ENCODE results near the gene SPPL2B. TPM values are rescaled to one million over a fixed set of nuclear protein-coding genes. Genes with fewer than 3 reads are reported as not detected.

Gene SPPL2B
- polyA plus RNA-seq, 1 donor from 2014 or later = 68.7 TPM

- no peaks in the 10 kb centered on the region for H3K9me2 ChIP-seq (ENCODE audit: insufficient read depth, low read length)
- no peaks in the 10 kb centered on the region for H3K36me3 ChIP-seq (ENCODE audit: insufficient read depth, low read length)
- TF ChIP-seq EZH2 (IDR thresholded peaks at IDR 0.05; ENCODE audit: borderline replicate concordance, insufficient read depth, low read length, poor library complexity, severe bottlenecking) (no peak), POLR2AphosphoS5 (IDR thresholded peaks at IDR 0.05) (no peak), MXI1 (conservative IDR thresholded peaks at IDR 0.05; ENCODE audit: poor library complexity, severe bottlenecking) (no peak)
- no peaks in the 10 kb centered on the region for H4K20me1 ChIP-seq (ENCODE audit: insufficient read depth)
- H3K27ac ChIP-seq (ENCODE audit: low read length) = no peak overlapping the region
- H3F3A ChIP-seq (ENCODE audit: insufficient read depth, low read length, poor library complexity, severe bottlenecking) = no peaks in the 10 kb centered on the region
- H2AFZ ChIP-seq (ENCODE audit: low read depth, low read length) = no peak overlapping the region
- no peak overlapping the region for H3K4me2 ChIP-seq (ENCODE audit: low read length)
- H3K79me2 ChIP-seq (replicated peaks; ENCODE audit: insufficient read depth, low read length) = no peaks in the 10 kb centered on the region
- H3K9ac ChIP-seq (ENCODE audit: low read length) = no peak overlapping the region
- peaks cover 15% of the 10 kb centered on the region for H3K27me3 ChIP-seq (ENCODE audit: insufficient read depth, low read depth, low read length)
- H3K4me3 ChIP-seq (ENCODE audit: low read length) = no peak overlapping the region
- H3K9me3 ChIP-seq (ENCODE audit: low read length) = no peaks in the 10 kb centered on the region
Measured at GRCh38 chr19:2305452-2306280, 22.8 kb upstream of the SPPL2B start.

- Histone ChIP-seq H3K4me2 (ENCODE audit: low read length) (no peak overlapping the region), H4K20me1 (ENCODE audit: insufficient read depth) (no peaks in the 10 kb centered on the region), H3K4me3 (ENCODE audit: low read length) (no peak overlapping the region), H3K9me2 (ENCODE audit: insufficient read depth, low read length) (no peaks in the 10 kb centered on the region), H3K36me3 (ENCODE audit: insufficient read depth, low read length) (no peaks in the 10 kb centered on the region), H3F3A (ENCODE audit: insufficient read depth, low read length, poor library complexity, severe bottlenecking) (no peaks in the 10 kb centered on the region), H3K9ac (ENCODE audit: low read length) (no peak overlapping the region), H3K27ac (ENCODE audit: low read length) (no peak overlapping the region), H3K79me2 (replicated peaks; ENCODE audit: insufficient read depth, low read length) (no peaks in the 10 kb centered on the region), H3K27me3 (ENCODE audit: insufficient read depth, low read depth, low read length) (peaks cover 15% of the 10 kb centered on the region), H3K9me3 (ENCODE audit: low read length) (no peaks in the 10 kb centered on the region), H2AFZ (ENCODE audit: low read depth, low read length) (no peak overlapping the region)
- TF ChIP-seq SMC3 (conservative IDR thresholded peaks at IDR 0.05; ENCODE audit: poor library complexity) = no peak
- TF ChIP-seq MXI1 (conservative IDR thresholded peaks at IDR 0.05; ENCODE audit: poor library complexity, severe bottlenecking) = no peak
Measured at GRCh38 chr19:2306281-2306806, 22.1 kb upstream of the SPPL2B start.

- Histone ChIP-seq H4K20me1 (ENCODE audit: insufficient read depth) (no peaks in the 10 kb centered on the region), H3F3A (ENCODE audit: insufficient read depth, low read length, poor library complexity, severe bottlenecking) (no peaks in the 10 kb centered on the region), H2AFZ (ENCODE audit: low read depth, low read length) (no peak overlapping the region), H3K9me3 (ENCODE audit: low read length) (no peaks in the 10 kb centered on the region), H3K27me3 (ENCODE audit: insufficient read depth, low read depth, low read length) (peaks cover 15% of the 10 kb centered on the region), H3K9me2 (ENCODE audit: insufficient read depth, low read length) (no peaks in the 10 kb centered on the region), H3K4me2 (ENCODE audit: low read length) (no peak overlapping the region), H3K4me3 (ENCODE audit: low read length) (no peak overlapping the region), H3K27ac (ENCODE audit: low read length) (no peak overlapping the region), H3K9ac (ENCODE audit: low read length) (no peak overlapping the region), H3K79me2 (replicated peaks; ENCODE audit: insufficient read depth, low read length) (no peaks in the 10 kb centered on the region), H3K36me3 (ENCODE audit: insufficient read depth, low read length) (no peaks in the 10 kb centered on the region)
- no peak for TF ChIP-seq EP300 (conservative IDR thresholded peaks at IDR 0.05; ENCODE audit: poor library complexity, severe bottlenecking)
- no peak for TF ChIP-seq REST (IDR thresholded peaks at IDR 0.05; ENCODE audit: borderline replicate concordance)
- no peak for TF ChIP-seq MXI1 (conservative IDR thresholded peaks at IDR 0.05; ENCODE audit: poor library complexity, severe bottlenecking)
- no peak for TF ChIP-seq CTCF (IDR thresholded peaks at IDR 0.05; ENCODE audit: poor library complexity, severe bottlenecking)
- no peak for TF ChIP-seq SMC3 (conservative IDR thresholded peaks at IDR 0.05; ENCODE audit: poor library complexity)
- no peak for TF ChIP-seq EZH2 (IDR thresholded peaks at IDR 0.05; ENCODE audit: borderline replicate concordance, insufficient read depth, low read length, poor library complexity, severe bottlenecking)
- no peak for TF ChIP-seq TAF1 (IDR thresholded peaks at IDR 0.05; ENCODE audit: low read depth)
- TF ChIP-seq RAD21 (conservative IDR thresholded peaks at IDR 0.05) = no peak
- no peak for TF ChIP-seq POLR2AphosphoS5 (IDR thresholded peaks at IDR 0.05)
Measured at GRCh38 chr19:2306971-2307370, 21.5 kb upstream of the SPPL2B start.
